22Rv1 (cell line): Measurements from ENCODE around the gene APOA1.

Source experiments
- H3K27ac ChIP-seq: fragments of 450-650 bp; 2 replicates; pipeline ENCODE4 v1.5.1; 2017
- CTCF ChIP-seq: fragments of 450-650 bp; IDR thresholded peaks from 2 replicates; pipeline ENCODE4 v1.5.1; 2017; ENCODE audit warnings: mild to moderate bottlenecking
- ZFX ChIP-seq: fragments of 450-650 bp; IDR thresholded peaks from 2 replicates; pipeline ENCODE4 v1.6.1; 2017; ENCODE audit warnings: antibody characterized with exemption, borderline replicate concordance

The APOA1 gene

DNA sequence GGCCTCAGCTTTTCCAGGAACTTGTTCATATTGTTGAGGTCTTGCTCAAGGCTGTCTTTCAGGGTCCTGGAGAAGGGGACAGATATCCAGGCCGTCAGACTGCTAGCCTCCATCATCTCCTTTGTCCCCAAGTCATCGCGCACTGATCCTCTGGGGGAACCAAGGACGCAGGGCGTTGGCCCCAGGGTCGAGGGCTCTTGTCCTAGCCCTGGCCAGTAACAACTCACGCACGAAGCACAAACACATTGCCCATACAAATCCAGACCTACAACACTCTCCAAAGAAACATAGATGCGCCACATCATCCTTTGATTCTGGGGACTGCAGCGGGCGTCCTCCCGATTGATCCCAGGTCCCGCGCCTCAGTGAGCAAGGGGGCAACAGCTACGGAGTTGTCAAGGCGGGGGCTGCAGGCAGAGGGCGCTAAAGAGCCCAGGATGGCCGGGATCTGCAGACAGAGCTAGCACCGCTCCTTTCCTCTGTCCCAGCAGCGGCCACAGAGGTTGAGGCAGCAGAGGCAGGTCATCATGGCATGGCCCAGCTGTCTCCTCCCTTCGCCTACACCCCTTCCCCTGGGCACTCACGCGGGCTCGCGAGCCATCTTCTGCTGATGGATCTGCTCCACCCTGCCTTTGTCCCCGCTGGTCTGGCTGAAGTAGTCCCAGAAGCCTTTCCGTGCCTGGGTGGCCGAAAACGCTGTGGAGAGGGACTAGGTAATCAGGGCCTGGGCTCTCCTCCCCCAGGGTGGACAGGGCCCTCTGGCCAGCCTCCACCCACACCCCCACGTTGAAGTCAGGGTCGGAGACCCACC, 46.2 kb downstream of the APOA1 start:
- TF ChIP-seq CTCF, result peak; percentile 95
- TF ChIP-seq ZFX, result no peak
- no peak overlapping the region for H3K27ac ChIP-seq

DNA sequence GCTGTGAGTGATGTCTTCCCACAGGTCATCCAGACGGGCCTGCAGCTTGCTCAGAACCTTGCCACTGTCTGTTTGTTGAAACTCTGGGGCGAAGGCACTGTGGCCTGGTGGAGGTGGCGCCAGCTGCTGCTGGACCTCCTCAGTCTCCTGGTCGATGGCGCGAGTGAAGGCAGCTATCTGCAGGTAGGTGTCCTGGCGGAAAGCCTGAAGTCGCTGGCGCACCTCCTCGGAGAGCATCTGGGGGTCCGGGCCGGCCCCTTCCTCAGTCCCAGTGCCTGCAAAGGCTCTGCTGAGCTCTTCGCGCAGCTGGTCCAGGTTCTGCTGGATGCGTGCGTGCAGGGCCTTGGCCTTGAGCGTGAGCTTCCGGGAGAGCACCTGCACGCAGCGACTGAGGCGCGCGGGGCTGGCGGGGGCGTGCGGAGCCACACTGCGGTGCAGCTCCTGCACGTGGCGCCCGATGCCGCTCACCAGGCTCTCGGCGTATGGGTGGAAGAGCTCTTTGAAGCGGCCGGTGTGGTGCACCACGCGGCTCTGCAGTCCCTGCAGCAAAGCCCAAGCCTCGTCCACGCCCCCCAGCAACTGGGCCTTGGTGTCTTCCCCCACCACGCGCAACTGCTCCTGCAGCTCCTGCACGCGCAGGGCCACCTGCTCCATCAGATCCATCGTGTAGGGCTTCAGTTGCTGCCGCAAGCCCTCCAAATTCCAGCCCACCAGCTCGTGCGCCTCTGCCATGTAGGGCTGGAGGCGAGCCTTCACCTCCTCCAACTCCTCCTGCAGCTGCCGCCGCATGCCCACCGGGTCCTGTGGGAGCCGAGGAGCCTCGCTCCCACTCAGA, 47.0 kb downstream of the APOA1 start:
- H3K27ac ChIP-seq, result no peak overlapping the region
- no peak for TF ChIP-seq CTCF
- TF ChIP-seq ZFX, result no peak

DNA sequence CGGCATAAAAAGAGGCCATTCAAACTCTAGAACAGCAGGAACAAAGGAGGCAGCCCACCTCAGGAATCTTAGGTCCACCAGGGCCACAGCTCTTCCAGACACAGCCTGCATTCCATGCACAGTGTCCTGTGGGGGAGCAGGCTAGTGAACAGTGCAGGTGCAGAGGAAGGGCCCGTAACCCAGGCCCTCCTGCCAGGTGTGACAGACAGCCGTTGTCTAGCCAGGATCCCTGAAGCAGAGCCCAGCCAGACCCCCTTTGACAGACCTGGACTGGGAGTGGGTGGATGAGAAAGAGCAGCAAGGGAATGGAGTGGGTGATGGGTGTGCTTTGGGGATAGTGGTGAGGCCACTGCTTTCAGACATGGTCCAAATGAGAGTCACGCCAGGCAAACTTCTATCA, 48.4 kb downstream of the APOA1 start:
- TF ChIP-seq ZFX (no peak), CTCF (no peak)
- no peak overlapping the region for H3K27ac ChIP-seq

DNA sequence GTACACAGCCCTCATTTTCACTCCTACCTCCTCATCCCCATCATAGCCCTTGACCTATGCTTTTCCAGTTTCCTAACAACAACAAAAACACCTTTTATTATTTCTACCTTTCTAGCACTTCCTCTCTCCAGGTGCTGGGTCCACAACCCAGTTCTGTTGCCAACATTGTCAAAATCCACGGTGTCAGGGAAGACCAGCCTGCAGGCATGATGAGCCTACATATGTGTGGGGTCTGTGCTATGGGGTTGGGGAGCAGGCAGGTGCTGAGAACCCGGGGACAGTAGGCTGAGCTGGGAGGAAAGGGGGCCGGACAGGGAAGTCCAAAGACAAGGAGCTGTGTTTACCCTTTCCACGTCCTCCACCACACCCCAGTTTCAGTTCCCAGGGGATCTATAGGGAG, 48.9 kb downstream of the APOA1 start:
- peak overlapping the region; percentile 59; the same call in 1 of the 2 replicates for H3K27ac ChIP-seq

GRCh38 chr11:116787786-116788486, 49.5 kb downstream of the APOA1 start, which contains the start of gene ZPR1:
Gene ZPR1, minus strand, starts transcription at chr11:116788023. Its CDS starts 33 bp downstream, at chr11:116787990.
- peak within 1 kb of the TSS; percentile 59 for H3K27ac ChIP-seq

More for the DNA sequence above, 48.9 kb downstream of the APOA1 start:
- TF ChIP-seq CTCF (no peak), ZFX (no peak)

DNA sequence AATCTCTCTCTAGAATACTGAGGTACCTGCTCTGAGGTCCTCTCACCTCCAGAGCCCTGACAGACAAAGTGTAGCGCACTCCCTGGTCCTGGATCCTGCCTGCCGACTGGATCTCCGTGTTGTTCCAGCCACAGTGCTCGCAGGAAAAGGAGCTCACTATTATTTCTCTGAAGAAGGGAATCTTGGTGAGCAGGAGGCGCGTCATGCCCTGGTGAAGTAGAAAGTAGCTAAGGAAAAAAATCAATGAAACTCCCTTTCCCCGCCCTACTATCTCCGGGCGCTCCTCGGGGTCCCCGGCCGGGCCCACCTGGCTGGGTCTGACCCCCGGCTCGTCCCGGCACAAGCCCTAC, 50.0 kb downstream of the APOA1 start:
- peak overlapping the region; percentile 59 for H3K27ac ChIP-seq
- TF ChIP-seq ZFX (no peak), CTCF (no peak)

More at GRCh38 chr11:116787786-116788486, 49.5 kb downstream of the APOA1 start, which contains the start of gene ZPR1:
- TF ChIP-seq CTCF (no peak), ZFX (no peak)
